KMS-11 (cell line): Measurements from ENCODE around the gene MDFIC.

Experiments
- H2AFZ ChIP-seq: fragments of 200-600 bp; sonication (generic); 2 replicates; pipeline ENCODE4 v1.6.1; 2016; ENCODE audit warnings: antibody characterized with exemption, mixed run types, low read depth
- H3K27ac ChIP-seq: fragments of 200-600 bp; sonication (generic); 2 replicates; pipeline ENCODE4 v1.6.1; 2016; ENCODE audit warnings: mild to moderate bottlenecking, mixed run types
- H3K27me3 ChIP-seq: fragments of 200-600 bp; sonication (generic); 2 replicates; pipeline ENCODE4 v1.6.1; 2017; ENCODE audit warnings: mild to moderate bottlenecking, low read depth, mixed run types, moderate library complexity; ENCODE audit not compliant: insufficient read depth
- H3K36me3 ChIP-seq: fragments of 200-600 bp; sonication (generic); 2 replicates; pipeline ENCODE4 v1.6.1; 2017; ENCODE audit warnings: mild to moderate bottlenecking, mixed run types; ENCODE audit not compliant: insufficient read depth
- H3K4me1 ChIP-seq: fragments of 200-600 bp; sonication (generic); 2 replicates; pipeline ENCODE4 v1.6.1; 2016; ENCODE audit warnings: mild to moderate bottlenecking, low read depth, mixed run types; ENCODE audit not compliant: poor library complexity, severe bottlenecking
- H3K4me2 ChIP-seq: fragments of 200-600 bp; sonication (generic); 2 replicates; pipeline ENCODE4 v1.7.0; 2016; ENCODE audit warnings: mild to moderate bottlenecking, mixed run types
- H3K4me3 ChIP-seq: fragments of 200-600 bp; sonication (generic); IDR thresholded peaks from 2 replicates; pipeline ENCODE4 v1.6.1; 2017; ENCODE audit warnings: low read depth, low read length, mixed read lengths; ENCODE audit not compliant: insufficient read depth
- H3K79me2 ChIP-seq: fragments of 200-600 bp; sonication (generic); 2 replicates; pipeline ENCODE4 v1.6.1; 2016; ENCODE audit warnings: low read depth, mixed run types; ENCODE audit not compliant: insufficient read depth
- H3K9ac ChIP-seq: fragments of 200-600 bp; sonication (generic); 2 replicates; pipeline ENCODE4 v1.6.1; 2016; ENCODE audit warnings: mild to moderate bottlenecking, mixed run types
- H4K20me1 ChIP-seq: fragments of 200-600 bp; sonication (generic); 2 replicates; pipeline ENCODE4 v1.6.1; 2016; ENCODE audit warnings: mild to moderate bottlenecking, mixed run types; ENCODE audit not compliant: insufficient read depth
- TF ChIP-seq, protein P1 (sequence below): fragments of 200-600 bp; sonication (generic); conservative IDR thresholded peaks from 2 replicates; pipeline ENCODE4 v1.6.1; 2017; ENCODE audit warnings: low read depth, mild to moderate bottlenecking, antibody characterized with exemption, low read length, moderate library complexity, mixed read lengths

Gene MDFIC

DNA sequence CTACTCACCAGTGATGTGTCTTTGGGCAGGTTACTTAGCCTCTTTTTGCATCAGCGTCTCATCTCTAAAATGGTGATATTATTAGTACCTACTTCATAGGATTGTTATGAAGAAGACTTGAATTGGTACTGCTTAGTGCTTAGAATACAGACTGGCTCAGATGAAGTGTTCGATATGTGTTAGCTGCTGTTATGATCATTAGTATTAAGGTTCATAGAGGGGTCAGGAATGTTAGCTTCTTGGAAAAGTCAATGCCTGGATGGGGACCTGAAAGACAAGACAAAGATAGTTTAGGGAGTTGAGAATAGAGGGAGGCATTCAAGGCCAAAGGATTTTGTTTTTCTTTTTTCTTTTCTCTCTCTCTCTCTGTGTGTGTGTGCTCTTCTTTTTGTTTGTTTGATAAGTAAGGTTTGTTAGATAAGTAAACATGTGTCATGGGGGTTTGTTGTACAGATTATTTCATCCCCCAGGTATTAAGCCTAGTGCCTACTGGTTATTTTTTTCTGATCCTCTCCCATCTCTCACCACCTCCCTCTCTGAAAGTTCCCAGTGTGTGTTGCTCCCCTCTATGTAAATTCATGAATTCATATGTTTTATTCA, 63.3 kb downstream of the MDFIC start:
- Histone ChIP-seq H3K36me3 (no peaks in the 10 kb centered on the region), H3K27ac (no peak overlapping the region), H3K9ac (no peak overlapping the region), H3K4me2 (no peak overlapping the region), H3K4me1 (peaks cover 7% of the 10 kb centered on the region), H3K4me3 (no peak overlapping the region), H4K20me1 (no peaks in the 10 kb centered on the region), H3K79me2 (no peaks in the 10 kb centered on the region), H2AFZ (no peak overlapping the region), H3K27me3 (no peaks in the 10 kb centered on the region)
- TF ChIP-seq, protein P1, sequence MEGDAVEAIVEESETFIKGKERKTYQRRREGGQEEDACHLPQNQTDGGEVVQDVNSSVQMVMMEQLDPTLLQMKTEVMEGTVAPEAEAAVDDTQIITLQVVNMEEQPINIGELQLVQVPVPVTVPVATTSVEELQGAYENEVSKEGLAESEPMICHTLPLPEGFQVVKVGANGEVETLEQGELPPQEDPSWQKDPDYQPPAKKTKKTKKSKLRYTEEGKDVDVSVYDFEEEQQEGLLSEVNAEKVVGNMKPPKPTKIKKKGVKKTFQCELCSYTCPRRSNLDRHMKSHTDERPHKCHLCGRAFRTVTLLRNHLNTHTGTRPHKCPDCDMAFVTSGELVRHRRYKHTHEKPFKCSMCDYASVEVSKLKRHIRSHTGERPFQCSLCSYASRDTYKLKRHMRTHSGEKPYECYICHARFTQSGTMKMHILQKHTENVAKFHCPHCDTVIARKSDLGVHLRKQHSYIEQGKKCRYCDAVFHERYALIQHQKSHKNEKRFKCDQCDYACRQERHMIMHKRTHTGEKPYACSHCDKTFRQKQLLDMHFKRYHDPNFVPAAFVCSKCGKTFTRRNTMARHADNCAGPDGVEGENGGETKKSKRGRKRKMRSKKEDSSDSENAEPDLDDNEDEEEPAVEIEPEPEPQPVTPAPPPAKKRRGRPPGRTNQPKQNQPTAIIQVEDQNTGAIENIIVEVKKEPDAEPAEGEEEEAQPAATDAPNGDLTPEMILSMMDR, result no peak

- Histone ChIP-seq H4K20me1 (no peaks in the 10 kb centered on the region), H3K27ac (no peak overlapping the region), H2AFZ (no peak overlapping the region), H3K27me3 (no peaks in the 10 kb centered on the region), H3K4me2 (no peak overlapping the region), H3K36me3 (no peaks in the 10 kb centered on the region), H3K79me2 (no peaks in the 10 kb centered on the region), H3K9ac (no peak overlapping the region), H3K4me1 (peaks cover 5% of the 10 kb centered on the region), H3K4me3 (no peak overlapping the region)
- TF ChIP-seq, protein P1, result no peak
These were observed 64.6 kb downstream of the MDFIC start for GRCh38 chr7:114986190-114987180.

GRCh38 chr7:114988026-114988425, 66.1 kb downstream of the MDFIC start:
- no peak overlapping the region for H3K9ac ChIP-seq
- no peak overlapping the region for H3K4me3 ChIP-seq
- TF ChIP-seq, protein P1, result no peak
- no peaks in the 10 kb centered on the region for H3K27me3 ChIP-seq
- H2AFZ ChIP-seq, result no peak overlapping the region
- no peaks in the 10 kb centered on the region for H4K20me1 ChIP-seq
- H3K4me2 ChIP-seq, result no peak overlapping the region
- H3K79me2 ChIP-seq, result no peaks in the 10 kb centered on the region
- H3K4me1 ChIP-seq, result no peaks in the 10 kb centered on the region
- H3K36me3 ChIP-seq, result no peaks in the 10 kb centered on the region
- no peak overlapping the region for H3K27ac ChIP-seq

DNA sequence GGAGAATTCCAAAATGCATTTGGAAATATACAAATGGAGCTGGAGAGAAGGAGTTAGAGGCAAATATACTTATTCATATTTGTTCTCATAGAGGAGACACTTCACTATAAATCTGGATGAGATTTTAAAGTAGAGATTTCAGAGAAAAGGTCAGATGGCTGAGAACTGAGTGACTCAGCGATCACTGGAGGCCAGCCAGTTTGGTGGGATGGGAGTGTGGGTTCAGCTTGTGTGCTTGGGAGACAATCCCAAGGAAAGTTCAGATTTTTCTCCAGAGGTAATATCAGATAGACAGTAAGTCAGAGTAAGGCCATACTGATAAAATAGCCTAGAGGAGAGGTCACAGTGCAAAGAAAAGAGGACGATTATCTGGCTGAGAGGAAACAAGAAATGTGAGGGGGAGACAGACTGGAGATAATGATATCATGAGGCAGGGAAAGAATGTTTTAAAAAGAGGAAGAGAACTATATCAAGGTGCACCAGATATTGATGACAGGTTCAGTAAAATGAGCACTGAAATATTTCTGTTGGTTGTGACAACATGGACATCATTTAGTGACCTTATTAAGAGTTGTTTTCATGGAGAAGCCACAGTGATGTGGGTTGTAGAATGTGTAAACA, 67.0 kb downstream of the MDFIC start:
- Histone ChIP-seq H3K79me2 (no peaks in the 10 kb centered on the region), H3K4me1 (no peaks in the 10 kb centered on the region), H3K4me3 (no peak overlapping the region), H3K27me3 (no peaks in the 10 kb centered on the region), H2AFZ (no peak overlapping the region), H3K27ac (no peak overlapping the region), H3K4me2 (no peak overlapping the region), H4K20me1 (no peaks in the 10 kb centered on the region), H3K9ac (no peak overlapping the region), H3K36me3 (no peaks in the 10 kb centered on the region)
- TF ChIP-seq, protein P1, result no peak
